ENCODE data around the gene OR5L1.

OR5L1 gene

DNA sequence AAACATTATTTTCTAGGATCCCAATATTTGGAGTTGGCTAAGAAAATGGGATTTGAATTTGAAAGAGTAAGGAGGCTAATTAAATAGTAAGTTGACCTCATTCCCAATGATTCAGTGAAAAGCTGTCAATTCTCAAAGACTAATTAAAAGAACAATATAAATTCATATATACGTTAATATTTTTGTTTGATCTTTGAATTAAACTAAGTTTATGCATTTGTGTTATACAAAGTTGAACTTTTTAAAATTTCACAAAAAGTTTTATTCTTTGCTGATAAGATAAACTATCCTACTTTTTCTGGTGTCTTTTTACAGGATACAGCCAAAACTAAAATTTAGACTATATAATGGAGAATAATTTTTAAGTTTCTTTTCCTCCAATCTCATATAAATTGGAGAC, at the start of gene OR5L1:
OR5L1 (plus strand) TSS at position 301 of the 400 bp plus-strand sequence. CDS start 100 bp downstream, outside the sequence.
- H3K27ac ChIP-seq (ENCODE audit: low read depth in 2 of 2, low read length in 2 of 2) = no peak within 1 kb of the TSS
- H3K4me1 ChIP-seq (ENCODE audit: control insufficient read depth in 2 of 2, insufficient read depth in 2 of 2, low read length in 2 of 2) = no peaks in the 10 kb centered on the region
- no peaks in the 10 kb centered on the region for H3K36me3 ChIP-seq (ENCODE audit: control insufficient read depth in 2 of 2, insufficient read depth in 2 of 2, low read length in 2 of 2)
- H3K9ac ChIP-seq (ENCODE audit: low read depth in 1 of 2, low read length in 2 of 2) = no peak within 1 kb of the TSS
- peaks cover 0 to 3% of the 10 kb centered on the region in 2 donors for H3K9me3 ChIP-seq (ENCODE audit: control insufficient read depth in 2 of 2, low read length in 2 of 2)
- H3K27me3 ChIP-seq (ENCODE audit: control insufficient read depth in 2 of 2, insufficient read depth in 2 of 2, low read length in 2 of 2) = no peaks in the 10 kb centered on the region
- H3K4me3 ChIP-seq (ENCODE audit: low read length in 2 of 2) = no peak within 1 kb of the TSS

DNA sequence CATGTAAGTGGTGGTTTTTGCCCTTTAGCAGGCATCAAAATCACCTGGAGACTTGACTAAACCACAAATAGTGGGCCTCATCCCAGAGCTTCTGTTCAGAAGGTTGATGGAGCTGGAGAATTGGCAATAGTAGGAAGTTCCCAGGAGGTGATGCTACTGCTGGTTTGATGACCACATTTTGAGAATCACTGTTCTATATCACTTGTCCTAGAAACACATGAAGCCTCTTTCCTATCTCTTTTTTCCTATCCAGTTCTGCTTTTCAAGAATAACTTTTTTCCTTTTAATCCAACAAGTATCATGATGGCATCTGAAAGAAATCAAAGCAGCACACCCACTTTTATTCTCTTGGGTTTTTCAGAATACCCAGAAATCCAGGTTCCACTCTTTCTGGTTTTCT, 38.0 kb upstream of the OR5L1 start, which contains the start of gene OR5D13:
OR5D13 (plus strand) TSS at position 301 of the 400 bp plus-strand sequence; CDS start at position 301, 0 bp downstream.
- Histone ChIP-seq H3K4me3 (ENCODE audit: low read length in 2 of 2) (no peak within 1 kb of the TSS), H3K9ac (ENCODE audit: low read depth in 1 of 2, low read length in 2 of 2) (no peak within 1 kb of the TSS), H3K27ac (ENCODE audit: low read depth in 2 of 2, low read length in 2 of 2) (no peak within 1 kb of the TSS), H3K4me1 (ENCODE audit: control insufficient read depth in 2 of 2, insufficient read depth in 2 of 2, low read length in 2 of 2) (no peaks in the 10 kb centered on the region), H3K36me3 (ENCODE audit: control insufficient read depth in 2 of 2, insufficient read depth in 2 of 2, low read length in 2 of 2) (no peaks in the 10 kb centered on the region), H3K27me3 (ENCODE audit: control insufficient read depth in 2 of 2, insufficient read depth in 2 of 2, low read length in 2 of 2) (no peaks in the 10 kb centered on the region), H3K9me3 (ENCODE audit: control insufficient read depth in 2 of 2, low read length in 2 of 2) (peaks cover 0 to 3% of the 10 kb centered on the region in 2 donors)

- Histone ChIP-seq H3K27me3 (ENCODE audit: control insufficient read depth in 2 of 2, insufficient read depth in 2 of 2, low read length in 2 of 2) (no peaks in the 10 kb centered on the region), H3K9ac (ENCODE audit: low read depth in 1 of 2, low read length in 2 of 2) (no peak overlapping the region)
Observed at GRCh38 chr11:55791606-55792005, 19.6 kb upstream of the OR5L1 start.

DNA sequence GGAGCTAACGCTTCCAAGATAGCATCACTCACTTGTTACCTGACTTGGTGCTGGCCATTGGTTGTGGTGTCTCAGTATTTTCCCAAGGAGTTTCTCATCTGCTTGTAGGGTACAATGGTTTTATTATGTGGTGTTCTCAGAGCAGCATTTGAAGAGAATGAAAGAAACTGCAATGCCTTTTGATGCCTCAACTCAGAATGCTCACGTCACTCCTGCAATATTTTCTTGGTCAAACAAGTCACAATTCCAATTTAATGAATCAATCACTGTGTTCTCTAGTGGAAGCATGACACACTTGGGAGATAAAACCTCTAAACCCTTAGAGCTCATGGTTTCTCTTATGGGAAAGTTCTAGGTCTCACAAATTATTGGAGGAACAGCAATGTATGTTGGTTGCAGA, 17.8 kb upstream of the OR5L1 start:
- Histone ChIP-seq H3K27ac (ENCODE audit: low read depth in 2 of 2, low read length in 2 of 2) (no peak overlapping the region), H3K9me3 (ENCODE audit: control insufficient read depth in 2 of 2, low read length in 2 of 2) (peaks cover 0 to 3% of the 10 kb centered on the region in 2 donors), H3K27me3 (ENCODE audit: control insufficient read depth in 2 of 2, insufficient read depth in 2 of 2, low read length in 2 of 2) (no peaks in the 10 kb centered on the region), H3K36me3 (ENCODE audit: control insufficient read depth in 2 of 2, insufficient read depth in 2 of 2, low read length in 2 of 2) (no peaks in the 10 kb centered on the region), H3K4me3 (ENCODE audit: low read length in 2 of 2) (no peak overlapping the region), H3K9ac (ENCODE audit: low read depth in 1 of 2, low read length in 2 of 2) (no peak overlapping the region), H3K4me1 (ENCODE audit: control insufficient read depth in 2 of 2, insufficient read depth in 2 of 2, low read length in 2 of 2) (no peaks in the 10 kb centered on the region)

More at GRCh38 chr11:55791606-55792005, 19.6 kb upstream of the OR5L1 start:
- H3K4me1 ChIP-seq (ENCODE audit: control insufficient read depth in 2 of 2, insufficient read depth in 2 of 2, low read length in 2 of 2) = no peaks in the 10 kb centered on the region
- no peaks in the 10 kb centered on the region for H3K36me3 ChIP-seq (ENCODE audit: control insufficient read depth in 2 of 2, insufficient read depth in 2 of 2, low read length in 2 of 2)
- H3K27ac ChIP-seq (ENCODE audit: low read depth in 2 of 2, low read length in 2 of 2) = no peak overlapping the region
- H3K9me3 ChIP-seq (ENCODE audit: control insufficient read depth in 2 of 2, low read length in 2 of 2) = peaks cover 0 to 3% of the 10 kb centered on the region in 2 donors
- H3K4me3 ChIP-seq (ENCODE audit: low read length in 2 of 2) = no peak overlapping the region

DNA sequence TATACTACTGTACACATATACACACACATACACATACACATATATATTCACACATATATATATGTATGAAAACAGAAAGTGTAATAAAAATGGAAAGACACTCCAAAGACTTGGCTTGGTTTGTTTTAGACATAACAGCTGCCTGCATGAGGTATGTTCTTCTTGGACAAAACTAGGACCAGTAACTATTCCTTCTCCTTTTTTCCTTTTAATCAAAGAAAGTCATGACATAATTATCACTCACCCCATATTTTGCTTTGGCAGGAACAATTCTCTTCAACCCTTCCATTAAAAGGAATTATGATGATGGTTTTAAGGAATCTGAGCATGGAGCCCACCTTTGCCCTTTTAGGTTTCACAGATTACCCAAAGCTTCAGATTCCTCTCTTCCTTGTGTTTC, 15.9 kb upstream of the OR5L1 start, which contains the start of gene OR5D14:
OR5D14 (plus strand) TSS at position 301 of the 400 bp plus-strand sequence; CDS start at position 301, 0 bp downstream.
- no peaks in the 10 kb centered on the region for H3K4me1 ChIP-seq (ENCODE audit: control insufficient read depth in 2 of 2, insufficient read depth in 2 of 2, low read length in 2 of 2)
- H3K9ac ChIP-seq (ENCODE audit: low read depth in 1 of 2, low read length in 2 of 2) = no peak within 1 kb of the TSS
- H3K27me3 ChIP-seq (ENCODE audit: control insufficient read depth in 2 of 2, insufficient read depth in 2 of 2, low read length in 2 of 2) = no peaks in the 10 kb centered on the region
- H3K9me3 ChIP-seq (ENCODE audit: control insufficient read depth in 2 of 2, low read length in 2 of 2) = peaks cover 0 to 3% of the 10 kb centered on the region in 2 donors
- no peak within 1 kb of the TSS for H3K27ac ChIP-seq (ENCODE audit: low read depth in 2 of 2, low read length in 2 of 2)
- H3K36me3 ChIP-seq (ENCODE audit: control insufficient read depth in 2 of 2, insufficient read depth in 2 of 2, low read length in 2 of 2) = no peaks in the 10 kb centered on the region
- H3K4me3 ChIP-seq (ENCODE audit: low read length in 2 of 2) = no peak within 1 kb of the TSS

- H3K27ac ChIP-seq (ENCODE audit: low read depth in 2 of 2, low read length in 2 of 2) = no peak overlapping the region
- no peaks in the 10 kb centered on the region for H3K4me1 ChIP-seq (ENCODE audit: control insufficient read depth in 2 of 2, insufficient read depth in 2 of 2, low read length in 2 of 2)
- no peak overlapping the region for H3K9ac ChIP-seq (ENCODE audit: low read depth in 1 of 2, low read length in 2 of 2)
- H3K36me3 ChIP-seq (ENCODE audit: control insufficient read depth in 2 of 2, insufficient read depth in 2 of 2, low read length in 2 of 2) = no peaks in the 10 kb centered on the region
- H3K9me3 ChIP-seq (ENCODE audit: control insufficient read depth in 2 of 2, low read length in 2 of 2) = peaks cover 0 to 3% of the 10 kb centered on the region in 2 donors
- no peak overlapping the region for H3K4me3 ChIP-seq (ENCODE audit: low read length in 2 of 2)
- no peaks in the 10 kb centered on the region for H3K27me3 ChIP-seq (ENCODE audit: control insufficient read depth in 2 of 2, insufficient read depth in 2 of 2, low read length in 2 of 2)
Observed at GRCh38 chr11:55806248-55806647, 4.9 kb upstream of the OR5L1 start.

DNA sequence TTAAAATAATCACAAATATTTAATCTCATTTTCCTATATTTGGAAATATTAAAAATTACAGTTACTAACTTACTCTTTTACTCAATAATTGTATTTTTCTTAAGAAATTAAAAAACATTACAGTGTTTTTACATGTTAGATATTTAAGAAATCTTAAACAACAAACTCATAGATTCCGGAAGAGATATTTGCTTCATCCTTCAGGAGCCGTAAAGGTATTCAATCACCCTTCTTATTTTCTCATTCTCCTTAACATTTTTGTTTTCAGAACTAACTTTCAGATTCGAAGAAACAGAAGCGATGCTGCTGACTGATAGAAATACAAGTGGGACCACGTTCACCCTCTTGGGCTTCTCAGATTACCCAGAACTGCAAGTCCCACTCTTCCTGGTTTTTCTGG, 8.2 kb downstream of the OR5L1 start, which contains the start of gene OR5D18:
OR5D18 (plus strand) TSS at position 301 of the 400 bp plus-strand sequence; CDS start at position 301, 0 bp downstream.
- H3K27me3 ChIP-seq (ENCODE audit: control insufficient read depth in 2 of 2, insufficient read depth in 2 of 2, low read length in 2 of 2) = no peaks in the 10 kb centered on the region
- H3K36me3 ChIP-seq (ENCODE audit: control insufficient read depth in 2 of 2, insufficient read depth in 2 of 2, low read length in 2 of 2) = no peaks in the 10 kb centered on the region
- no peaks in the 10 kb centered on the region for H3K4me1 ChIP-seq (ENCODE audit: control insufficient read depth in 2 of 2, insufficient read depth in 2 of 2, low read length in 2 of 2)
- H3K9ac ChIP-seq (ENCODE audit: low read depth in 1 of 2, low read length in 2 of 2) = no peak within 1 kb of the TSS
- H3K4me3 ChIP-seq (ENCODE audit: low read length in 2 of 2) = no peak within 1 kb of the TSS
- H3K9me3 ChIP-seq (ENCODE audit: control insufficient read depth in 2 of 2, low read length in 2 of 2) = peaks cover 0 to 2% of the 10 kb centered on the region in 2 donors
- H3K27ac ChIP-seq (ENCODE audit: low read depth in 2 of 2, low read length in 2 of 2) = no peak within 1 kb of the TSS

DNA sequence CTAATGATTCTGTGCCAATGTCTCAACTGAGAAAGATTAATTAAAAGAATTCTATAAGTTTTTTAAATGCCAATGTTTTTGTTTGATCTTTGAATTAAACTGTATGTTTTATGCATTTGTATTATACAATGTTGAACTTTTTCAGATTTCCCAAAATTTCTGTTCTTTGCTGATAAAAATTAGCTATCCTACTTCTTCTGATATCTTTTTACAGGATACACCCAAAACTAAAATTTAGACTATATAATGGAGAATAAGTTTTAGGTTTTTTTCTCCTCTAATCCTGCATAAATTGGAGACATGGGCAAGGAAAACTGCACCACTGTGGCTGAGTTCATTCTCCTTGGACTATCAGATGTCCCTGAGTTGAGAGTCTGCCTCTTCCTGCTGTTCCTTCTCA, 15.8 kb downstream of the OR5L1 start, which contains the start of gene OR5L2:
OR5L2 (plus strand) TSS at position 301 of the 400 bp plus-strand sequence; CDS start at position 301, 0 bp downstream.
- no peak within 1 kb of the TSS for H3K27ac ChIP-seq (ENCODE audit: low read depth in 2 of 2, low read length in 2 of 2)
- H3K4me1 ChIP-seq (ENCODE audit: control insufficient read depth in 2 of 2, insufficient read depth in 2 of 2, low read length in 2 of 2) = no peaks in the 10 kb centered on the region
- no peaks in the 10 kb centered on the region for H3K27me3 ChIP-seq (ENCODE audit: control insufficient read depth in 2 of 2, insufficient read depth in 2 of 2, low read length in 2 of 2)
- no peak within 1 kb of the TSS for H3K4me3 ChIP-seq (ENCODE audit: low read length in 2 of 2)
- H3K36me3 ChIP-seq (ENCODE audit: control insufficient read depth in 2 of 2, insufficient read depth in 2 of 2, low read length in 2 of 2) = no peaks in the 10 kb centered on the region
- H3K9me3 ChIP-seq (ENCODE audit: control insufficient read depth in 2 of 2, low read length in 2 of 2) = no peaks in the 10 kb centered on the region
- H3K9ac ChIP-seq (ENCODE audit: low read depth in 1 of 2, low read length in 2 of 2) = no peak within 1 kb of the TSS

GRCh38 chr11:55838452-55838851, 27.3 kb downstream of the OR5L1 start, which contains the start of gene OR5D16:
TSS of gene OR5D16 (plus strand) at chr11:55838752. CDS start at chr11:55838752, 0 bp downstream.
- no peak within 1 kb of the TSS for H3K4me3 ChIP-seq (ENCODE audit: low read length in 2 of 2)
- no peak within 1 kb of the TSS for H3K9ac ChIP-seq (ENCODE audit: low read depth in 1 of 2, low read length in 2 of 2)
- no peaks in the 10 kb centered on the region for H3K36me3 ChIP-seq (ENCODE audit: control insufficient read depth in 2 of 2, insufficient read depth in 2 of 2, low read length in 2 of 2)
- no peak within 1 kb of the TSS for H3K27ac ChIP-seq (ENCODE audit: low read depth in 2 of 2, low read length in 2 of 2)
- H3K27me3 ChIP-seq (ENCODE audit: control insufficient read depth in 2 of 2, insufficient read depth in 2 of 2, low read length in 2 of 2) = no peaks in the 10 kb centered on the region
- peaks cover 0 to 6% of the 10 kb centered on the region in 2 donors for H3K9me3 ChIP-seq (ENCODE audit: control insufficient read depth in 2 of 2, low read length in 2 of 2)
- H3K4me1 ChIP-seq (ENCODE audit: control insufficient read depth in 2 of 2, insufficient read depth in 2 of 2, low read length in 2 of 2) = no peaks in the 10 kb centered on the region

DNA sequence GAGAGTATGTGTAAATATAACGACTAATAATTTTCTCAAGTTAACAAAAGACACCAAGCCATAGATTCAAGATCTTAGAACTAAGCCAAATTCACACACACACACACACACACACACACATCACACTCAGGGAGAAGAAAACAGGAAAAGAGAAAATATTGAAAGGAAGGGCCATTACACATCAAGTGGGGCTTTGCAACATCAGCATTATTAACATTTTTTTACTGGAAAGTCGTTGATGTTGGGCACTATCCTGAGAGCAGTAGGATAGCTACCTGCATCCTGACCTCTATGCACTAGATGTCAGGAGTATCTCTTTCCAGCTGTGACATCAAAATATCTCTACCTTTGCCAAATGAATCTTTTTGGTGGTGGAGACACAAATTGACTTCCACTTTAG, 36.3 kb downstream of the OR5L1 start:
- no peaks in the 10 kb centered on the region for H3K9me3 ChIP-seq (ENCODE audit: control insufficient read depth in 2 of 2, low read length in 2 of 2)
- H3K9ac ChIP-seq (ENCODE audit: low read depth in 1 of 2, low read length in 2 of 2) = no peak overlapping the region
- H3K27ac ChIP-seq (ENCODE audit: low read depth in 2 of 2, low read length in 2 of 2) = no peak overlapping the region
- no peaks in the 10 kb centered on the region for H3K36me3 ChIP-seq (ENCODE audit: control insufficient read depth in 2 of 2, insufficient read depth in 2 of 2, low read length in 2 of 2)
- H3K4me3 ChIP-seq (ENCODE audit: low read length in 2 of 2) = no peak overlapping the region
- H3K4me1 ChIP-seq (ENCODE audit: control insufficient read depth in 2 of 2, insufficient read depth in 2 of 2, low read length in 2 of 2) = no peaks in the 10 kb centered on the region
- H3K27me3 ChIP-seq (ENCODE audit: control insufficient read depth in 2 of 2, insufficient read depth in 2 of 2, low read length in 2 of 2) = no peaks in the 10 kb centered on the region
